ENCODE measurements around the gene FOXC2. TPM values are rescaled to one million over a fixed set of nuclear protein-coding genes. Genes with fewer than 3 reads are reported as not detected.

The FOXC2 gene
- total and polyA plus RNA-seq, 7 donors = under 0.01 to 0.81 (median 0.39) TPM; not detected in 1

GRCh38 chr16:86595983-86596605, 29.5 kb downstream of the FOXC2 start:
- H3K4me1 ChIP-seq = peaks cover 0 to 15% (median 5%) of the 10 kb centered on the region in 4 donors
- no peak for DNase-seq
- no peak for TF ChIP-seq CTCF (IDR thresholded peaks at IDR 0.05)
- TF ChIP-seq EP300 (IDR thresholded peaks at IDR 0.05) = no peak
- TF ChIP-seq POLR2A (IDR thresholded peaks at IDR 0.05) = no peak
- TF ChIP-seq POLR2AphosphoS5 (IDR thresholded peaks at IDR 0.05) = no peak
- H3K27ac ChIP-seq = no peak overlapping the region
- no peak overlapping the region for H3K4me3 ChIP-seq
- peaks cover 11 to 84% (median 38%) of the 10 kb centered on the region in 3 donors for H3K27me3 ChIP-seq
- no peaks in the 10 kb centered on the region for H3K9me3 ChIP-seq
- no peaks in the 10 kb centered on the region for H3K36me3 ChIP-seq
- intact Hi-C loops (cut with DNase I) = no loop called here
- WGBS, 2 donors = 50 to 82% methylated on average over 10 of the region's 10 CpGs

DNA sequence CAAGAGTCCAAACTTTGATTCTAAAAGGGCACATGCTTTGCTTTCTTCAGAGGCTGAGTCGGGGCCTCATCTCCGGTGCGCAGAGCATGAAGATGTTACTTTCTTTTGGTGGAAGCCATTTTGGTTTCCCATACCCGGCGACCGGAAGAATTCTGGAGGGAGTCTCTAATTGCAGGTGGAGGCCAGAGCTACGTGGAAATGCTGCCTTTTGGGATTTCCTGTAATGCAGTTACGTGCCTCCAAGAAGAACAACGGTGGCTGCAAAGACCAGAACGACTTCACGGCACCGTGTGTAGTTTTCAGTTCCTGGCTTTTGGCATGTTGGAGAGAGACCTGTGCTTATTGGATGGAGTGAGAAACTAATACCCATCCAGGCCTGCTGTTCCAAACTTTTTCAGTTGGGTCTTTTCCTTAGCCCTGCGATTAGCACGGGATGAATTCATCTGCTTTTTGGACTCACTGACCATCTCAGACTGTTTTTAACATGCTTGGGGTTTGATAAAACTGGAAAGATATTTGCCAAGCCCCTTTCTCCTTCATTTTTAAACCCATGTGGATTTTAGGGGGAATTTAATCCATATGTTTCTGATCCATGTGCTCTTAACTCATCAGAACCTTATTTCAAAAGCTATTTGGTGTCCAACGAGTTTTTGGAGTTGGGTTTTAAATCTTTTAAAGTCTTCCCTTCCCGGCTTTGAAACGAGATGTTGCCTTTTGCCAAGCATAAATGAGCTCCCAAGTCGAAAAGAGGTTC, 30.7 kb downstream of the FOXC2 start:
- Histone ChIP-seq H3K36me3 (no peaks in the 10 kb centered on the region), H3K4me3 (no peak overlapping the region), H3K9me3 (no peaks in the 10 kb centered on the region), H3K4me1 (peaks cover 0 to 15% (median 5%) of the 10 kb centered on the region in 4 donors), H3K27me3 (peaks cover 11 to 83% (median 39%) of the 10 kb centered on the region in 3 donors), H3K27ac (no peak overlapping the region)
- DNase-seq = no peak
- TF ChIP-seq POLR2A (IDR thresholded peaks at IDR 0.05) = no peak
- no peak for TF ChIP-seq CTCF (IDR thresholded peaks at IDR 0.05)
- TF ChIP-seq EP300 (IDR thresholded peaks at IDR 0.05) = no peak
- TF ChIP-seq POLR2AphosphoS5 (IDR thresholded peaks at IDR 0.05) = no peak
- WGBS, 2 donors = 78 to 86% methylated on average over 18 of the region's 18 CpGs
- intact Hi-C loops (cut with DNase I) = no loop called here

DNA sequence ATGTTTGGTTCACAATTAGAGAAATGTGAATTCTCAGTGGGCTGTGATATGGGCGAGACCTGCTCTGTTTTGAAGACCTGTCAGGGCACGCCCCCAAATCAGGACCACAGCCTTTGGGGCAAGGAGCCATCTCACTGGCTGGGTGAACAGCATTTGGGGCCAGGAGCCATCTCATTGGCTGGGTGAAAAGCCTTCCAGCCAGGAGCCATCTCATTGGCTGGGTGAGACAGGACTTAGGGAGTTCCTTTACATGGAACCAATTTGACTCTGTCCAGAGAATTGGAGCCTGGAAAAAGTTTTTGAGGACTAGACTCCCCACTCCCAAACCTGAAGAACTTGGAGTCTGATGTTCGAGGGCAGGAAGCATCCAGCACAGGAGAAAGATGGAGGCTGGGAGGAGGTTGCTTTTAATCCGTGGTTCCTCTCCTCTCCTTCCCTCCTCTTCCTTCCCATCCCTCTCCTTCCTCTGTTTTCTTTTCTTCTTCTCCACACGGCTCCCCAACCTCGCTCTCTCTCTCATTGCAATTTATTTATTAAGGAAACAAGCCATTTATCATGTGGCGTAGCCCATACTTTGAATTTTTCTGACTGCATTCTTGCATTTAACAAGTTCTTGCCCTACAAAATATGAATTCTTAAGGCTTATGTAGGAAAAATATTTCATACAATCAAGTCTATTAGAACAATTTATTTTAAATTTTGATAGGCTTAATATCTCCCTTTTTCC, 31.4 kb downstream of the FOXC2 start:
- Histone ChIP-seq H3K27me3 (peaks cover 11 to 83% (median 34%) of the 10 kb centered on the region in 3 donors), H3K9me3 (no peaks in the 10 kb centered on the region), H3K4me1 (peaks cover 0 to 15% (median 5%) of the 10 kb centered on the region in 4 donors), H3K4me3 (no peak overlapping the region), H3K27ac (no peak overlapping the region), H3K36me3 (no peaks in the 10 kb centered on the region)
- intact Hi-C loops (cut with DNase I) = no loop called here
- TF ChIP-seq POLR2AphosphoS5 (IDR thresholded peaks at IDR 0.05) (no peak), CTCF (IDR thresholded peaks at IDR 0.05) (no peak), EP300 (IDR thresholded peaks at IDR 0.05) (no peak), POLR2A (IDR thresholded peaks at IDR 0.05) (no peak)
- 64 to 67% methylated on average over 7 of the region's 7 CpGs for WGBS, 2 donors
- DNase-seq = no peak

GRCh38 chr16:86598607-86599565, 32.3 kb downstream of the FOXC2 start:
- intact Hi-C loops (cut with DNase I) = no loop called here
- no peak for TF ChIP-seq EP300 (IDR thresholded peaks at IDR 0.05)
- no peak for TF ChIP-seq POLR2AphosphoS5 (IDR thresholded peaks at IDR 0.05)
- no peak for TF ChIP-seq POLR2A (IDR thresholded peaks at IDR 0.05)
- TF ChIP-seq CTCF (IDR thresholded peaks at IDR 0.05) = no peak
- H3K27ac ChIP-seq = no peak overlapping the region
- no peaks in the 10 kb centered on the region for H3K9me3 ChIP-seq
- H3K36me3 ChIP-seq = no peaks in the 10 kb centered on the region
- peaks cover 0 to 12% (median 5%) of the 10 kb centered on the region in 4 donors for H3K4me1 ChIP-seq
- peaks cover 6 to 75% (median 26%) of the 10 kb centered on the region in 3 donors for H3K27me3 ChIP-seq
- no peak for DNase-seq
- WGBS, 2 donors = 61 to 63% methylated on average over 22 of the region's 22 CpGs
- no peak overlapping the region for H3K4me3 ChIP-seq

Measured in sigmoid colon (tissue), 7 donors.